Iris pigment epithelial cell (primary cell): ENCODE results near the gene BLOC1S3.
"Not testable (repeated sequence)": the region's sequence is repeated elsewhere in the genome, so short reads cannot be mapped to it uniquely, and the experiment has no call there.

Experiments used
- DNase-seq: peaks from one replicate; pipeline ENCODE4 v3.0.0-alpha.2; 2011; ENCODE audit warnings: low read depth

The BLOC1S3 gene

DNA sequence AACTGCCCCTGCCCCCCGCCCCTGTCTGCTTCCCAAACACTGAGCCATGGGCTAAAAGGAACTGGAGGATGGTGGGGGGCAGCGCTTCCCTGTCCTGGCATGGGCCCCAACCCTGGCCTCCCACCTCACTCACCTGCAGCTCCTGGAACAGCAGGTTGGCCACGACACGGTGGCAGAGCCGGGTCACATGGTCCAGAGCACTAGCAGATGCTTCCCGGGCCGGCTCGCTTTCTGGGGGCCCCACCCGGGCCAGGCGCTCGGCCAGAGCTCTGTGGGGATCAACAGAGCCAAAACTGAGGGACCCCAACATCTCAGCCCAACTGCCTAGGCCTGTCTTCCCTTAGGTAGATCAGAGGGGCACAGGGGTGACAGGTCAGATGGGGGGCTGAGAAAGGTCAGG lies 46.1 kb downstream of the BLOC1S3 start:
- no peak for DNase-seq

DNA sequence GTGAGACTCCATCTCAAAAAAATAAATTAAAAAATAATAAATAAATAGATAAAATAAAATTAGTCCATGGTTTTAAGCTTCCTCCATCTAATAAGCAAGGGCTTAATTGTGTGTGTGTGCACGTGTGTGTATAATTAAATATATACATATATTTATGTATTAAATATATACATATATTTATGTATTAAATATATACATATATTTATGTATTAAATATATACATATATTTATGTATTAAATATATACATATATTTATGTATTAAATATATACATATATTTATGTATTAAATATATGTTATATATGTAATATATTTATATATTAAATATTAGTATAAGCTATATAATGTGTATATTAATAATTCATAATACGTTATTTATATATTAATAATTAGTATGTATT lies 50.5 kb downstream of the BLOC1S3 start:
- not testable (repeated sequence) for DNase-seq
